Calu3 (cell line): Measurements from ENCODE around the gene UCN3. TPM values are rescaled to one million over a fixed set of nuclear protein-coding genes. Genes with fewer than 3 reads are reported as not detected.

ENCODE experiments used
- BruUV-seq: library from RNA; stranded (reverse); fragments of 400-500 nt; replicated peaks from 2 replicates; lab custom pipeline; 2021; lab: Mats Ljungman, UMichigan
- CTCF ChIA-PET: fragments of 300-600 bp; sonication (Branson Sonifier 250); formaldehyde crosslinking; loops from one replicate; lab custom pipeline; 2022; ENCODE audit warnings: antibody characterized with exemption; lab: Charles Lee
- DNase-seq: peaks from one replicate; pipeline ENCODE4 v3.0.0; 2022
- H3K27ac Mint-ChIP-seq: one replicate; pipeline ENCODE4 v1.8.0; 2022; ENCODE audit warnings: mixed read lengths; ENCODE audit not compliant: unreplicated experiment
- H3K27me3 Mint-ChIP-seq: one replicate; pipeline ENCODE4 v1.8.0; 2022; ENCODE audit warnings: mixed read lengths; ENCODE audit not compliant: unreplicated experiment
- H3K36me3 Mint-ChIP-seq: one replicate; pipeline ENCODE4 v1.8.0; 2022; ENCODE audit warnings: mild to moderate bottlenecking, moderate library complexity, mixed read lengths; ENCODE audit not compliant: insufficient read depth, unreplicated experiment
- H3K4me1 Mint-ChIP-seq: one replicate; pipeline ENCODE4 v1.8.0; 2022; ENCODE audit warnings: mild to moderate bottlenecking, low read depth, mixed read lengths; ENCODE audit not compliant: unreplicated experiment
- H3K4me3 Mint-ChIP-seq: one replicate; pipeline ENCODE4 v1.8.0; 2022; ENCODE audit warnings: mild to moderate bottlenecking, low read depth, moderate library complexity, mixed read lengths; ENCODE audit not compliant: unreplicated experiment
- H3K9me3 Mint-ChIP-seq: one replicate; pipeline ENCODE4 v1.8.0; 2022; ENCODE audit warnings: low read depth, mixed read lengths; ENCODE audit not compliant: unreplicated experiment
- CTCF ChIP-seq: fragments of 200-600 bp; IDR thresholded peaks from one replicate; pipeline ENCODE4 v1.8.0; 2022; ENCODE audit warnings: antibody characterized with exemption; ENCODE audit not compliant: unreplicated experiment
- intact Hi-C: fragments of 100-400 bp; cut with micrococcal nuclease; formaldehyde crosslinking; loops from one replicate; pipeline ENCODE4 v1.10.0; 2022; ENCODE audit not compliant: unreplicated experiment
- total RNA-seq: library from RNA; stranded (reverse); gene quantifications from 2 replicates; pipeline ENCODE4 v1.2.3, GENCODE V29; 2022

Gene UCN3
- total RNA-seq, 1 experiment from 2014 or later: not detected

- Mint-ChIP-seq H3K4me3 (no peak overlapping the region), H3K27me3 (no peaks in the 10 kb centered on the region), H3K9me3 (peaks cover 4% of the 10 kb centered on the region), H3K4me1 (peaks cover 16% of the 10 kb centered on the region), H3K27ac (no peak overlapping the region), H3K36me3 (peaks cover 6% of the 10 kb centered on the region)
- intact Hi-C loops: no loop called here
- CTCF ChIA-PET: no interaction called here
- no peak for TF ChIP-seq CTCF
- no peak for DNase-seq
- BruUV-seq: no TSS peak
Measured at GRCh38 chr10:5423771-5424170, 59.0 kb downstream of the UCN3 start.

Other genes starting within 250 kb of the UCN3 start
- not detected in 2 replicates for gene AKR1C8, start 179.8 kb upstream of the UCN3 start, total RNA-seq
- gene AKR1C4, start 168.1 kb upstream of the UCN3 start, total RNA-seq: 0.40 and 0.76 TPM in 2 replicates
- gene TUBAL3, start 39.9 kb downstream of the UCN3 start, total RNA-seq: not detected in 2 replicates
- gene NET1, start 47.6 kb downstream of the UCN3 start, total RNA-seq: 147 and 154 TPM in 2 replicates
- not detected in 2 replicates for gene CALML5, start 134.6 kb downstream of the UCN3 start, total RNA-seq
- not detected in 2 replicates for gene CALML3, start 160.0 kb downstream of the UCN3 start, total RNA-seq